GM12878 (cell line): ENCODE measurements around the gene BMF.

Experiments used
- CEBPB ChIP-seq, 2 experiments: fragments of 150-350 bp in 1 of 2; IDR thresholded peaks; 2 replicates each; pipeline ENCODE4 v1.6.1; 2012 to 2014; ENCODE audit warnings: low read depth in 2 of 2, low read length in 2 of 2, borderline replicate concordance in 1 of 2, inconsistent platforms in 1 of 2
- EZH2 ChIP-seq: IDR thresholded peaks from 2 replicates; pipeline ENCODE4 v1.6.1; 2012; ENCODE audit warnings: low read depth, mild to moderate bottlenecking, control low read depth, inconsistent platforms, low read length, borderline replicate concordance; ENCODE audit not compliant: control insufficient read depth
- GATAD2B ChIP-seq: fragments of 450-650 bp; conservative IDR thresholded peaks from 2 replicates; pipeline ENCODE4 v1.6.1; 2017; ENCODE audit warnings: low read depth, mild to moderate bottlenecking, moderate library complexity
- POU2F2 ChIP-seq: IDR thresholded peaks from 3 replicates; pipeline ENCODE4 v1.6.1; 2011; ENCODE audit warnings: low read depth, mild to moderate bottlenecking, low read length, borderline replicate concordance
- STAT3 ChIP-seq: IDR thresholded peaks from 2 replicates; pipeline ENCODE4 v1.6.1; 2011; ENCODE audit warnings: low read depth, low read length, improper control_type of control experiment
- TAF1 ChIP-seq: IDR thresholded peaks from 2 replicates; pipeline ENCODE4 v1.6.1; 2011; ENCODE audit warnings: mild to moderate bottlenecking, low read depth, low read length, borderline replicate concordance
- ZNF384 ChIP-seq: IDR thresholded peaks from 2 replicates; pipeline ENCODE4 v1.6.1; 2012; ENCODE audit warnings: low read depth, mild to moderate bottlenecking, low read length, improper control_type of control experiment, borderline replicate concordance
- ZNF622 ChIP-seq: fragments of 450-650 bp; IDR thresholded peaks from 2 replicates; pipeline ENCODE4 v1.6.1; 2017; ENCODE audit warnings: mild to moderate bottlenecking, inconsistent platforms
- TF ChIP-seq, protein P1 (sequence below), 3 experiments: IDR thresholded peaks in 2 of 3; conservative IDR thresholded peaks in 1 of 3; 2 replicates each; pipeline ENCODE4 v1.5.1; 2011; ENCODE audit warnings: low read depth in 3 of 3, low read length in 3 of 3, mild to moderate bottlenecking in 3 of 3, control low read depth in 2 of 3, moderate library complexity in 2 of 3, inconsistent platforms in 1 of 3, mixed read lengths in 1 of 3; ENCODE audit not compliant: control insufficient read depth in 2 of 3, insufficient read depth in 1 of 3; ENCODE audit errors: extremely low read depth in 1 of 3

DNA sequence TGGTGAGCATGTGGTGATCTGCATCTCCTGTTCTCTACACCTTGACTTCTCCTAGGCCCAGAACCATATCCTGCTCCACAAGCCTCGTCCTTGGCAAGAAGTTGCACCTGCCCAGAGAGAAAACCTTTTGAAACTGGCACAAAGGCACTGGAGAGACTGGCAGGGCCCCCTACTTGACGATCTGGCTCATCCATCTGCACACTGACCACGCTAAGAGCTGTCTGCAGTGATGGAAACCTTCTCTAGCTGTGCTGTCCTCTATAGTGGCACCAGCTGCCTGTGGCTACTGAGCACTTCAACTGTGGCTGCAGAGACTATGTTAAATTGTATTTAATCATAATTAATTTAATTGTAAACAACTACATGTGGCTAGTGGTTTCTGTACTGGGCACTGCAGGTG, 43.5 kb downstream of the BMF start:
- TF ChIP-seq ZNF384, result no peak
- TF ChIP-seq, protein P1, sequence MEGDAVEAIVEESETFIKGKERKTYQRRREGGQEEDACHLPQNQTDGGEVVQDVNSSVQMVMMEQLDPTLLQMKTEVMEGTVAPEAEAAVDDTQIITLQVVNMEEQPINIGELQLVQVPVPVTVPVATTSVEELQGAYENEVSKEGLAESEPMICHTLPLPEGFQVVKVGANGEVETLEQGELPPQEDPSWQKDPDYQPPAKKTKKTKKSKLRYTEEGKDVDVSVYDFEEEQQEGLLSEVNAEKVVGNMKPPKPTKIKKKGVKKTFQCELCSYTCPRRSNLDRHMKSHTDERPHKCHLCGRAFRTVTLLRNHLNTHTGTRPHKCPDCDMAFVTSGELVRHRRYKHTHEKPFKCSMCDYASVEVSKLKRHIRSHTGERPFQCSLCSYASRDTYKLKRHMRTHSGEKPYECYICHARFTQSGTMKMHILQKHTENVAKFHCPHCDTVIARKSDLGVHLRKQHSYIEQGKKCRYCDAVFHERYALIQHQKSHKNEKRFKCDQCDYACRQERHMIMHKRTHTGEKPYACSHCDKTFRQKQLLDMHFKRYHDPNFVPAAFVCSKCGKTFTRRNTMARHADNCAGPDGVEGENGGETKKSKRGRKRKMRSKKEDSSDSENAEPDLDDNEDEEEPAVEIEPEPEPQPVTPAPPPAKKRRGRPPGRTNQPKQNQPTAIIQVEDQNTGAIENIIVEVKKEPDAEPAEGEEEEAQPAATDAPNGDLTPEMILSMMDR (IDR thresholded peaks at IDR 0.05 in 2 of 3, conservative IDR thresholded peaks at IDR 0.05 in 1 of 3; ENCODE audit: control insufficient read depth in 2 of 3, extremely low read depth in 1 of 3, insufficient read depth in 1 of 3, low read depth in 3 of 3, low read length in 3 of 3), result no peak
- TF ChIP-seq CEBPB (IDR thresholded peaks at IDR 0.05; ENCODE audit: borderline replicate concordance in 1 of 2, low read depth in 2 of 2, low read length in 2 of 2), result no peak
- no peak for TF ChIP-seq STAT3
- no peak for TF ChIP-seq TAF1
- no peak for TF ChIP-seq POU2F2
- no peak for TF ChIP-seq EZH2
- TF ChIP-seq GATAD2B, result 0 out of 2 replicates have a peak, but pooled peaks have one; percentile 3
- no peak for TF ChIP-seq ZNF622
